Measurements from ENCODE around the gene RFNG. TPM values are rescaled to one million over a fixed set of nuclear protein-coding genes. Genes with fewer than 3 reads are reported as not detected.
A peak's percentile ranks its signal among the peaks of the same experiment; 100 is the strongest.

The RFNG gene
- total and polyA plus RNA-seq, 10 of the 15 experiments (the other 5 are each of a cell fraction or from before 2014, with no cell fraction given) = 0.10 to 19.6 (median 6.2) TPM

- H3K4me3 ChIP-seq = no peak overlapping the region
- FAIRE-seq = no peak
- no peak overlapping the region for H3K27ac ChIP-seq (ENCODE audit: control insufficient read depth, insufficient read depth)
- no peak for ATAC-seq
- in situ Hi-C loops (cut with MboI) = no loop called here
- TF ChIP-seq FOXK2 (IDR thresholded peaks at IDR 0.05) (no peak), MTA3 (IDR thresholded peaks at IDR 0.05; ENCODE audit: borderline replicate concordance, low read length) (no peak), SIN3A (IDR thresholded peaks at IDR 0.05; ENCODE audit: low read depth, low read length) (no peak), STAT3 (IDR thresholded peaks at IDR 0.05; ENCODE audit: low read depth, low read length) (no peak), ZBED1 (IDR thresholded peaks at IDR 0.05; ENCODE audit: borderline replicate concordance) (no peak), POLR2A (IDR thresholded peaks at IDR 0.05; ENCODE audit: low read depth, low read length) (peak; percentile 35; the same call in 1 of the 2 replicates), POLR2AphosphoS2 (IDR thresholded peaks at IDR 0.05; ENCODE audit: low read depth, low read length) (0 out of 2 replicates have a peak, but pooled peaks have one; percentile 28), STAT1 (conservative IDR thresholded peaks at IDR 0.05) (no peak), PBX3 (IDR thresholded peaks at IDR 0.05; ENCODE audit: insufficient replicate concordance, low read depth, low read length) (no peak), SP1 (IDR thresholded peaks at IDR 0.05; ENCODE audit: low read depth, low read length) (no peak), GABPA (IDR thresholded peaks at IDR 0.05; ENCODE audit: low read depth) (no peak), SMAD5 (IDR thresholded peaks at IDR 0.05; ENCODE audit: low read depth) (no peak), IRF5 (IDR thresholded peaks at IDR 0.05; ENCODE audit: borderline replicate concordance) (no peak), JUNB (IDR thresholded peaks at IDR 0.05) (no peak), ZNF24 (IDR thresholded peaks at IDR 0.05) (no peak), IKZF2 (IDR thresholded peaks at IDR 0.05) (no peak), HDAC6 (IDR thresholded peaks at IDR 0.05; ENCODE audit: unreplicated experiment) (no peak)
- BruUV-seq (replicated peaks) = no TSS peak
- no peak overlapping the region for H3K4me2 ChIP-seq (ENCODE audit: control insufficient read depth, insufficient read depth)
- CTCF ChIA-PET = no interaction called here
- intact Hi-C loops (cut with micrococcal nuclease; ENCODE audit: unreplicated experiment) = no loop called here
- H3K79me2 ChIP-seq (ENCODE audit: control insufficient read depth, insufficient read depth, low read length) = no peaks in the 10 kb centered on the region
- POLR2A ChIA-PET = no interaction called here
- no peaks in the 10 kb centered on the region for H4K20me1 ChIP-seq (ENCODE audit: control insufficient read depth, insufficient read depth)
- H3K9me3 ChIP-seq (replicated peaks; ENCODE audit: control insufficient read depth, insufficient read depth, low read length) = no peaks in the 10 kb centered on the region
- H3K9ac ChIP-seq (ENCODE audit: control insufficient read depth, insufficient read depth, low read length) = no peak overlapping the region
- H3K27me3 ChIP-seq (replicated peaks in 1 of 2; ENCODE audit: control insufficient read depth in 2 of 2, insufficient read depth in 2 of 2, low read length in 1 of 2) = no peaks in the 10 kb centered on the region
- DNase-seq (ENCODE audit: low read depth, low spot score) = no peak
- 96% methylated on average over 44 of the region's 44 CpGs for WGBS (ENCODE audit: insufficient coverage, insufficient replicate concordance, low lambda C conversion rate, missing lambda C conversion rate)
- H2AFZ ChIP-seq (ENCODE audit: control insufficient read depth, low read depth, low read length) = no peak overlapping the region
- RAD21 ChIA-PET (ENCODE audit: unreplicated experiment) = no interaction called here
- peaks cover 14 to 59% of the 10 kb centered on the region in 2 experiments; a peak in 3 of 4 replicates for H3K36me3 ChIP-seq (ENCODE audit: control insufficient read depth in 2 of 2, insufficient read depth in 2 of 2, low read length in 1 of 2)
- no peaks in the 10 kb centered on the region for H3K4me1 ChIP-seq (ENCODE audit: control insufficient read depth, insufficient read depth, low read length)
- SMC1A ChIA-PET (ENCODE audit: uncharacterized antibody, unreplicated experiment) = no interaction called here
These were observed 29.3 kb upstream of the RFNG start for GRCh38 chr17:82080789-82081464.
